Ascending aorta (tissue), 2 donors: ENCODE results near the gene OTUD6A. TPM values are rescaled to one million over a fixed set of nuclear protein-coding genes. Genes with fewer than 3 reads are reported as not detected.

Experiments
- DNase-seq, 2 donors: peaks; one replicate each; pipeline ENCODE4 v3.0.0-alpha.2; 2019; ENCODE audit warnings: low spot score in 2 of 2
- H3K27ac ChIP-seq, 2 donors: fragments of 200-600 bp; sonication (generic); one replicate each; pipeline ENCODE4 v1.5.1; 2016 to 2017; ENCODE audit warnings: mild to moderate bottlenecking in 1 of 2
- H3K27me3 ChIP-seq: fragments of 200-600 bp; sonication (generic); one replicate; pipeline ENCODE4 v1.5.1; 2017
- H3K36me3 ChIP-seq, 2 donors: fragments of 200-600 bp; sonication (generic); one replicate each; pipeline ENCODE4 v1.5.1; 2016
- H3K4me1 ChIP-seq, 2 donors: fragments of 200-600 bp; sonication (generic); one replicate each; pipeline ENCODE4 v1.5.1; 2016 to 2017; ENCODE audit warnings: mild to moderate bottlenecking in 1 of 2
- H3K4me3 ChIP-seq, 2 donors: fragments of 200-600 bp; sonication (generic); one replicate each; pipeline ENCODE4 v1.5.1; 2016 to 2017; ENCODE audit warnings: mild to moderate bottlenecking in 1 of 2
- H3K9me3 ChIP-seq, 2 donors: fragments of 200-600 bp; sonication (generic); one replicate each; pipeline ENCODE4 v1.5.1; 2016
- CTCF ChIP-seq, 3 experiments: fragments of 200-600 bp in 2 of 3; fragments of 450-650 bp in 1 of 3; sonication (generic) in 2 of 3; IDR thresholded peaks; one replicate each; pipeline ENCODE4 v1.5.1; 2016 to 2019; ENCODE audit warnings: antibody characterized with exemption in 3 of 3, mild to moderate bottlenecking in 1 of 3, moderate library complexity in 1 of 3
- intact Hi-C: fragments of 100-400 bp; cut with DNase I; formaldehyde crosslinking; loops from one replicate; pipeline ENCODE4 v1.15.1; 2023
- total RNA-seq: library from RNA; depleted of rRNA; stranded (reverse); fragments of >200 nt; gene quantifications from one replicate; pipeline ENCODE4 v1.1.0, GENCODE V29; 2016

Gene OTUD6A
- total RNA-seq, 1 donor from 2014 or later = not detected

GRCh38 chrX:70066646-70067045, 4.4 kb downstream of the OTUD6A start:
- intact Hi-C loops = no loop called here
- Histone ChIP-seq H3K9me3 (no peaks in the 10 kb centered on the region), H3K4me1 (no peaks in the 10 kb centered on the region), H3K36me3 (no peaks in the 10 kb centered on the region), H3K27me3 (no peaks in the 10 kb centered on the region), H3K4me3 (no peak overlapping the region), H3K27ac (no peak overlapping the region)
- TF ChIP-seq CTCF (IDR thresholded peaks at IDR 0.05) = no peak
- no peak for DNase-seq

DNA sequence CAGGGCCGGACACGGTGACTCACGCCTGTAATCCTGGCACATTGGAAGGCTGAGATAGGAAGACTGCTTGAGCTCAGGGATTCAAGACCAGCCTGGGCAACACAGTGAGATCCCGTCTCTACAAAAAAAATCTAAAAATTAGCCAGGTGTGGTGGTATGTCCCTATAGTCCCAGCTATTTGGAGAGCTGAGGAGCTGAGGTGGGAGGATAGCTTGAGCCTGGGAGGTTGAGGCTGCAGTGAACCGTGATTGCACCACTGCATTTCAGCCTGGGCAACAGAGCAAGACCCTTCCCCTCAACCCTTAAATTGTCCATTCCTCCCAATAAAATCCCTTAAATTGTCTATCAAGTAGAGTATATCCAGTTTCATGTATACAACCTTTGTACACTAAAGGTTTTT, 17.0 kb downstream of the OTUD6A start:
- no peaks in the 10 kb centered on the region for H3K9me3 ChIP-seq
- no peaks in the 10 kb centered on the region for H3K4me1 ChIP-seq
- no peaks in the 10 kb centered on the region for H3K27me3 ChIP-seq
- TF ChIP-seq CTCF (IDR thresholded peaks at IDR 0.05) = no peak
- no peak overlapping the region for H3K27ac ChIP-seq
- H3K4me3 ChIP-seq = no peak overlapping the region
- no peaks in the 10 kb centered on the region for H3K36me3 ChIP-seq
- DNase-seq = no peak
- intact Hi-C loops = no loop called here

- TF ChIP-seq CTCF (IDR thresholded peaks at IDR 0.05) = no peak
- H3K36me3 ChIP-seq = no peaks in the 10 kb centered on the region
- intact Hi-C loops = no loop called here
- no peaks in the 10 kb centered on the region for H3K27me3 ChIP-seq
- H3K4me1 ChIP-seq = no peaks in the 10 kb centered on the region
- no peak overlapping the region for H3K27ac ChIP-seq
- no peak overlapping the region for H3K4me3 ChIP-seq
- no peaks in the 10 kb centered on the region for H3K9me3 ChIP-seq
- DNase-seq = no peak
These were observed 17.6 kb downstream of the OTUD6A start for GRCh38 chrX:70079870-70080269.

- H3K4me1 ChIP-seq = no peaks in the 10 kb centered on the region
- TF ChIP-seq CTCF (IDR thresholded peaks at IDR 0.05) = no peak
- no peak overlapping the region for H3K27ac ChIP-seq
- no peaks in the 10 kb centered on the region for H3K9me3 ChIP-seq
- no peak overlapping the region for H3K4me3 ChIP-seq
- no peaks in the 10 kb centered on the region for H3K36me3 ChIP-seq
- H3K27me3 ChIP-seq = no peaks in the 10 kb centered on the region
- DNase-seq = no peak
- intact Hi-C loops = no loop called here
These were observed 20.5 kb downstream of the OTUD6A start for GRCh38 chrX:70082723-70083122.

DNA sequence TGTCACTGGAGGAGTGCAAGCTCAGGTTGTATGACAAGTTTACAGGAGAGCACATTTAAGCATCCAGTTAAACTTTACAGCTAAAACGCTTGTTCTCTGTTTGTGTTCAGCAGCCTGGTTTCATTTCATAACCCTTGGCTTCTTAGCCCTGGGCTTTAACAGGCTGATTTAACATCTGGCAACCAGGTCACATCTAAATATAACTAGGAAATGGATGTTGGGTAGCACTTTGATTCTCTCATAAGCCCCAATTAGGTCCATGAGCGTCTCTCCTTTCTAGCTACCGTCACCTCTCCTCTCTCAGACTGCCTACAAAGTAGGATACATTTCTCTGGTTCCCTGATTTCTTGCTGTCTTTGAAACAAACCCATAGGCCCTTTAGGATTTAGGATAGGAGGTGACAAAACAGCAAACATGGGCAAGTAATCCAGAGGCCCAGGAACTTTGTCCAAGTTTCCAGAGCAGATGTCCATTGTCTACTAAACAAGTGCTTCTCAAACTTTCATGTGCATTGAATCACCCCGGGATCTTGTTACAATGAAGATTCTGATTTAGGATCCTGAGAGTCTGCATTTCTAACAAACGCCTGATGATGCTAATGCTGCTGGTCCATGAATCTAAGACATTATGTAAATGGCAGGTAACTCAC, 22.5 kb downstream of the OTUD6A start:
- intact Hi-C loops = no loop called here
- no peaks in the 10 kb centered on the region for H3K36me3 ChIP-seq
- H3K27ac ChIP-seq = no peak overlapping the region
- no peak overlapping the region for H3K4me3 ChIP-seq
- no peaks in the 10 kb centered on the region for H3K27me3 ChIP-seq
- no peak for TF ChIP-seq CTCF (IDR thresholded peaks at IDR 0.05)
- H3K4me1 ChIP-seq = no peaks in the 10 kb centered on the region
- no peaks in the 10 kb centered on the region for H3K9me3 ChIP-seq
- DNase-seq = no peak
